Keratinocyte (primary cell): ENCODE measurements around the gene S1PR3. TPM values are rescaled to one million over a fixed set of nuclear protein-coding genes. Genes with fewer than 3 reads are reported as not detected.

ENCODE experiments used
- DNase-seq: peaks from one replicate; pipeline ENCODE4 v3.0.0-alpha.2; 2011; ENCODE audit warnings: low read depth, missing footprints, low spot score
- FAIRE-seq: peaks from 2 replicates; lab custom pipeline; 2011; peaks lifted over from hg19 to GRCh38; lab: Jason Lieb, UNC
- H2AFZ ChIP-seq: 2 replicates; pipeline ENCODE4 v1.6.0; 2012; ENCODE audit warnings: low read length, control low read depth, inconsistent platforms; ENCODE audit not compliant: control insufficient read depth
- H3K27ac ChIP-seq: 2 replicates; pipeline ENCODE4 v1.5.1; 2011; ENCODE audit warnings: low read length; ENCODE audit not compliant: control insufficient read depth, insufficient read depth
- H3K27me3 ChIP-seq: 3 replicates; pipeline ENCODE4 v1.6.0; 2011; ENCODE audit warnings: low read length; ENCODE audit not compliant: control insufficient read depth, insufficient read depth; ENCODE audit errors: extremely low read depth
- H3K36me3 ChIP-seq, 2 experiments: 2 replicates in 1 of 2; 3 replicates in 1 of 2; pipeline ENCODE4 v1.5.1; 2011; ENCODE audit warnings: low read length in 2 of 2, mild to moderate bottlenecking in 1 of 2; ENCODE audit not compliant: control insufficient read depth in 2 of 2, insufficient read depth in 2 of 2; ENCODE audit errors: extremely low read depth in 1 of 2
- H3K4me1 ChIP-seq: 3 replicates; pipeline ENCODE4 v1.5.1; 2011; ENCODE audit warnings: low read length; ENCODE audit not compliant: control insufficient read depth, insufficient read depth; ENCODE audit errors: extremely low read depth
- H3K4me2 ChIP-seq: 3 replicates; pipeline ENCODE4 v1.6.0; 2011; ENCODE audit warnings: low read depth, low read length; ENCODE audit not compliant: control insufficient read depth, insufficient read depth; ENCODE audit errors: extremely low read depth
- H3K4me3 ChIP-seq, 3 experiments: fragments of 200-600 bp in 1 of 3; sonication (generic) in 1 of 3; 2 replicates in 2 of 3; 3 replicates in 1 of 3; pipeline ENCODE4 v1.5.1; 2011 to 2016; ENCODE audit warnings: low read length in 3 of 3, mild to moderate bottlenecking in 3 of 3, control low read depth in 2 of 3, inconsistent platforms in 1 of 3, low read depth in 1 of 3, mixed read lengths in 1 of 3, mixed run types in 1 of 3, moderate library complexity in 1 of 3; ENCODE audit not compliant: control insufficient read depth in 2 of 3, insufficient read depth in 2 of 3; ENCODE audit errors: extremely low read depth in 1 of 3
- H3K79me2 ChIP-seq: 2 replicates; pipeline ENCODE4 v1.6.0; 2012; ENCODE audit warnings: low read length; ENCODE audit not compliant: control insufficient read depth, insufficient read depth
- H3K9ac ChIP-seq: 3 replicates; pipeline ENCODE4 v1.6.0; 2011; ENCODE audit warnings: low read length; ENCODE audit not compliant: control insufficient read depth, insufficient read depth; ENCODE audit errors: extremely low read depth
- H3K9me1 ChIP-seq: 3 replicates; pipeline ENCODE4 v1.6.0; 2011; ENCODE audit warnings: low read length; ENCODE audit not compliant: control insufficient read depth, insufficient read depth; ENCODE audit errors: extremely low read depth
- H3K9me3 ChIP-seq: 2 replicates; pipeline ENCODE4 v1.5.1; 2012; ENCODE audit warnings: low read depth, low read length; ENCODE audit not compliant: control insufficient read depth
- H4K20me1 ChIP-seq: 3 replicates; pipeline ENCODE4 v1.6.0; 2011; ENCODE audit warnings: low read length; ENCODE audit not compliant: control insufficient read depth, insufficient read depth; ENCODE audit errors: extremely low read depth
- EZH2 ChIP-seq: IDR thresholded peaks from one replicate; pipeline ENCODE4 v1.6.1; 2012; ENCODE audit warnings: inconsistent platforms, mild to moderate bottlenecking, low read length, moderate library complexity
- dilution Hi-C: fragments of 300-500 bp; cut with MboI; formaldehyde crosslinking; loops from one replicate; pipeline ENCODE4 v1.7.0; 2020; ENCODE audit warnings: low sequenced_read_pairs; ENCODE audit not compliant: extremely low pct_ligation_motif_present
- polyA plus RNA-seq, 5 experiments: library from polyadenylated mRNA; depleted of rRNA in 3 of 5; stranded (reverse) in 3 of 5; stranded (forward) in 1 of 5; unstranded in 1 of 5; fragments of >200 nt; gene quantifications; 1 replicate in 1 of 5; 2 replicates in 3 of 5; 3 replicates in 1 of 5; pipeline versions ENCODE4 v1.2.1 to v1.2.3, GENCODE V29; 2011 to 2012; ENCODE audit warnings: missing spikeins in 2 of 5, low read depth in 1 of 5, low replicate concordance in 1 of 5
- TF ChIP-seq, protein P1 (sequence below), 3 experiments: IDR thresholded peaks in 1 of 3; conservative IDR thresholded peaks in 1 of 3; optimal IDR thresholded peaks in 1 of 3; 2 replicates in 2 of 3; 3 replicates in 1 of 3; pipeline versions ENCODE3 to v1.5.1; 2011; ENCODE audit warnings: low read length in 3 of 3, mild to moderate bottlenecking in 3 of 3, moderate library complexity in 2 of 3, control low read depth in 1 of 3, inconsistent platforms in 1 of 3; ENCODE audit not compliant: insufficient read depth in 2 of 3; ENCODE audit errors: extremely low read depth in 1 of 3

Gene S1PR3
- polyA plus RNA-seq, 1 donor (not counting 4 experiments of a cell fraction or from before 2014, with no cell fraction given): 4.1 TPM

DNA sequence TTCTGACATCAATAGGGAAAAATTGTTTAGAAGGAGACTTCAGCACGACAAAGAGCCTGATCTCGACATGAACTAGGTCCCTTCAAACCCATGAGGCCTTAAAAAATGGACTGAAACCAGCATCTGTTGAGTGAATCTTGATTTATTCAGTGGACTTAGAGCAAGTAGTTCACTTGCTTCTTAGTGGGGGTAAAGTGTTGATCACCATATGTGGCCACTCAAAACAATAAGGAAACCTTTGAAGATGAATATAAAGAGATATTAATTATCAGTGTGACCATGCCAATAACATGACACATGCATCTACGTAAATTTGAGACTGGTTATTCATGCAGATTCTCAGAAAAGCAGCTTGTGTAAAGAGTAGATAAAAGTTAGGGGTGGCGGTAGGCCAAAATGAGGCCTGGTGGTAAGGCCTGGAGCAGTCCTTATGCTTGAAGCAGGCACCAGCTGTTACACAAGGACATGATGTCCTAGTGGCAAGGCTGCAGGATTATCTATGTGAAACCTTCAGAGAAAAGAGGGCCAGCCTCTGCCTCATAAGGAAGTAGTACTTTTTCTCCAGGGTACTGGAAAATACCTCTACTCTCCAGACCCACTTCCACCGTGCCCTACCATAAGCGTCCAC is 61.3 kb downstream of the S1PR3 start:
- Histone ChIP-seq H3K27ac (no peak overlapping the region), H3K9me3 (no peaks in the 10 kb centered on the region), H3K27me3 (no peaks in the 10 kb centered on the region), H3K9me1 (no peaks in the 10 kb centered on the region), H3K9ac (no peak overlapping the region), H2AFZ (no peak overlapping the region), H4K20me1 (no peaks in the 10 kb centered on the region), H3K79me2 (no peaks in the 10 kb centered on the region), H3K4me1 (no peaks in the 10 kb centered on the region), H3K4me3 (no peak overlapping the region), H3K36me3 (no peaks in the 10 kb centered on the region), H3K4me2 (no peak overlapping the region)
- no peak for TF ChIP-seq EZH2
- TF ChIP-seq, protein P1, sequence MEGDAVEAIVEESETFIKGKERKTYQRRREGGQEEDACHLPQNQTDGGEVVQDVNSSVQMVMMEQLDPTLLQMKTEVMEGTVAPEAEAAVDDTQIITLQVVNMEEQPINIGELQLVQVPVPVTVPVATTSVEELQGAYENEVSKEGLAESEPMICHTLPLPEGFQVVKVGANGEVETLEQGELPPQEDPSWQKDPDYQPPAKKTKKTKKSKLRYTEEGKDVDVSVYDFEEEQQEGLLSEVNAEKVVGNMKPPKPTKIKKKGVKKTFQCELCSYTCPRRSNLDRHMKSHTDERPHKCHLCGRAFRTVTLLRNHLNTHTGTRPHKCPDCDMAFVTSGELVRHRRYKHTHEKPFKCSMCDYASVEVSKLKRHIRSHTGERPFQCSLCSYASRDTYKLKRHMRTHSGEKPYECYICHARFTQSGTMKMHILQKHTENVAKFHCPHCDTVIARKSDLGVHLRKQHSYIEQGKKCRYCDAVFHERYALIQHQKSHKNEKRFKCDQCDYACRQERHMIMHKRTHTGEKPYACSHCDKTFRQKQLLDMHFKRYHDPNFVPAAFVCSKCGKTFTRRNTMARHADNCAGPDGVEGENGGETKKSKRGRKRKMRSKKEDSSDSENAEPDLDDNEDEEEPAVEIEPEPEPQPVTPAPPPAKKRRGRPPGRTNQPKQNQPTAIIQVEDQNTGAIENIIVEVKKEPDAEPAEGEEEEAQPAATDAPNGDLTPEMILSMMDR (optimal IDR thresholded peaks at IDR 0.05 in 1 of 3, IDR thresholded peaks at IDR 0.05 in 1 of 3, conservative IDR thresholded peaks at IDR 0.05 in 1 of 3; ENCODE audit: extremely low read depth in 1 of 3, insufficient read depth in 2 of 3, low read length in 3 of 3): no peak
- dilution Hi-C loops: no loop called here
- DNase-seq (no peak), FAIRE-seq (no peak)

DNA sequence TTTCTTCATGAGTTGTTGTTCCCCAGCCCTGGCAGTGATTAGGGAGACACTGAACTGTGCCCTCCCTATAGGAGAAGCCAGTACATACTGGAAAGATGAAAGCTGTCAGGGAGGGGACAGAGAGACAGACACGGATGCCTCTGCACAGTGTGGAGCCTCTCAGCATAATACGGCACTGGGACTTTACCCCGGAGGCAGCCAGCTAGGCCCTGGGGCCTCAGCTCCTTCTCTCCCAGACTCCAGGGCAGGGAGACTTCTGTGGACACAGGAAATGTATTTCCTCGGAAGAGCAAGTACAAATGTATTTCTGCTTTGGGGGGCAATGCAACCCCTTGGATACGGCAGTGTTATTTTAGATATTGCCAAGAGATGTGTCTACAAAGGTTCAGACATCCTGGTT is 62.0 kb downstream of the S1PR3 start:
- H3K4me1 ChIP-seq: no peaks in the 10 kb centered on the region
- H3K4me2 ChIP-seq: no peak overlapping the region
- DNase-seq (no peak), FAIRE-seq (no peak)
- H3K9me3 ChIP-seq: peaks cover 1% of the 10 kb centered on the region
- H3K9ac ChIP-seq: no peak overlapping the region
- H3K36me3 ChIP-seq: no peaks in the 10 kb centered on the region
- dilution Hi-C loops: no loop called here
- H4K20me1 ChIP-seq: no peaks in the 10 kb centered on the region
- no peaks in the 10 kb centered on the region for H3K9me1 ChIP-seq
- H3K4me3 ChIP-seq: no peak overlapping the region
- TF ChIP-seq, protein P1 (optimal IDR thresholded peaks at IDR 0.05 in 1 of 3, IDR thresholded peaks at IDR 0.05 in 1 of 3, conservative IDR thresholded peaks at IDR 0.05 in 1 of 3; ENCODE audit: extremely low read depth in 1 of 3, insufficient read depth in 2 of 3, low read length in 3 of 3): no peak
- TF ChIP-seq EZH2: no peak
- H3K27ac ChIP-seq: no peak overlapping the region
- H3K79me2 ChIP-seq: no peaks in the 10 kb centered on the region
- H3K27me3 ChIP-seq: no peaks in the 10 kb centered on the region
- H2AFZ ChIP-seq: no peak overlapping the region

Other genes starting within 250 kb of the S1PR3 start
- 0.01 to 0.04 TPM (median 0.03 TPM) in 3 replicates for gene SHC3, start 187.3 kb downstream of the S1PR3 start, polyA plus RNA-seq